NB4 (cell line): ENCODE data around the gene PARD3.

Source experiments
- DNase-seq: peaks from one replicate; pipeline ENCODE4 v3.0.0; 2010; ENCODE audit warnings: low read depth
- H3K4me3 ChIP-seq: one replicate; pipeline ENCODE4 v1.5.1; 2011; ENCODE audit warnings: mild to moderate bottlenecking, low read depth, low read length, moderate library complexity
- MYC ChIP-seq: IDR thresholded peaks from 2 replicates; pipeline ENCODE4 v1.6.1; 2011; ENCODE audit warnings: low read depth, low read length
- POLR2A ChIP-seq: IDR thresholded peaks from 2 replicates; pipeline ENCODE4 v1.6.1; 2011; ENCODE audit warnings: mild to moderate bottlenecking; ENCODE audit not compliant: insufficient read length; ENCODE audit errors: extremely low read depth
- TF ChIP-seq, protein P1 (sequence below): IDR thresholded peaks from 2 replicates; pipeline ENCODE4 v1.6.1; 2011; ENCODE audit warnings: low read depth, low read length
- TF ChIP-seq, protein P2 (sequence below): IDR thresholded peaks from one replicate; pipeline ENCODE4 v1.5.1; 2012; ENCODE audit warnings: low read depth, low read length

The PARD3 gene

DNA sequence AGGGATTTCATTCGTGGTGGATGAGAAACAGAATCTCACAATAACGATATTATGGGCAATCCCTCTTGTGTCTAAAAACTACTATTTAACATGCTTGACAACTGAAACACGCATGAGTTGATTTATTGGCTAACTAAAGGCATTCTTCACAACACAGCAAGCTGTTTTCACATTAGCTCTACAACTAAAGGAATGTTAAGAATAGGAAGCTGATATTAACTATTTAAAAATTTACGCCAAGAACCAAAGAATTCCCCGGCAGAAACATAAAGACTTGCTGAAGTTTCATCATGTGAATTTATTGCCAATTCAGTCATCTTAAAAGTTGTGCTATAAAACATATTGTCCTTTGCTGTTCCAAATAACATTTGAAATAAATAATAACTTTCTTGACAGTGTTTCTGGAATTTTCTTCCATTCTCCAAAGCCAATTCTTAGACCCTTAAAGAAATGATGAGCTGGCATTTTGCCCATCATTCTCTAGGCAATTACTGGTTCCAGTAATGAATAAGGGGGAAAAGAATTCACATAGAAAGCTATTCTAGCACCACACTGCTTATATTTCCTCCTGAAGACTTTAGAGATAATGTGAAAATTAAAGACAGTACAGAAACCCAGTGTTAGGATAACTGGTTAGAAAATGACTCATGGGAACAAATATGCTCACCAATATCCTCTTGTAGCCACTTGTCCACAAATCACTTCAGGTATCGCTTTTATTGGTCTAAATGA, 233.1 kb downstream of the PARD3 start:
- TF ChIP-seq, protein P1, sequence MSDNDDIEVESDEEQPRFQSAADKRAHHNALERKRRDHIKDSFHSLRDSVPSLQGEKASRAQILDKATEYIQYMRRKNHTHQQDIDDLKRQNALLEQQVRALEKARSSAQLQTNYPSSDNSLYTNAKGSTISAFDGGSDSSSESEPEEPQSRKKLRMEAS: no peak
- TF ChIP-seq, protein P2, sequence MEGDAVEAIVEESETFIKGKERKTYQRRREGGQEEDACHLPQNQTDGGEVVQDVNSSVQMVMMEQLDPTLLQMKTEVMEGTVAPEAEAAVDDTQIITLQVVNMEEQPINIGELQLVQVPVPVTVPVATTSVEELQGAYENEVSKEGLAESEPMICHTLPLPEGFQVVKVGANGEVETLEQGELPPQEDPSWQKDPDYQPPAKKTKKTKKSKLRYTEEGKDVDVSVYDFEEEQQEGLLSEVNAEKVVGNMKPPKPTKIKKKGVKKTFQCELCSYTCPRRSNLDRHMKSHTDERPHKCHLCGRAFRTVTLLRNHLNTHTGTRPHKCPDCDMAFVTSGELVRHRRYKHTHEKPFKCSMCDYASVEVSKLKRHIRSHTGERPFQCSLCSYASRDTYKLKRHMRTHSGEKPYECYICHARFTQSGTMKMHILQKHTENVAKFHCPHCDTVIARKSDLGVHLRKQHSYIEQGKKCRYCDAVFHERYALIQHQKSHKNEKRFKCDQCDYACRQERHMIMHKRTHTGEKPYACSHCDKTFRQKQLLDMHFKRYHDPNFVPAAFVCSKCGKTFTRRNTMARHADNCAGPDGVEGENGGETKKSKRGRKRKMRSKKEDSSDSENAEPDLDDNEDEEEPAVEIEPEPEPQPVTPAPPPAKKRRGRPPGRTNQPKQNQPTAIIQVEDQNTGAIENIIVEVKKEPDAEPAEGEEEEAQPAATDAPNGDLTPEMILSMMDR: no peak
- TF ChIP-seq MYC (no peak), POLR2A (no peak)
- no peak overlapping the region for H3K4me3 ChIP-seq
- DNase-seq: no peak

DNA sequence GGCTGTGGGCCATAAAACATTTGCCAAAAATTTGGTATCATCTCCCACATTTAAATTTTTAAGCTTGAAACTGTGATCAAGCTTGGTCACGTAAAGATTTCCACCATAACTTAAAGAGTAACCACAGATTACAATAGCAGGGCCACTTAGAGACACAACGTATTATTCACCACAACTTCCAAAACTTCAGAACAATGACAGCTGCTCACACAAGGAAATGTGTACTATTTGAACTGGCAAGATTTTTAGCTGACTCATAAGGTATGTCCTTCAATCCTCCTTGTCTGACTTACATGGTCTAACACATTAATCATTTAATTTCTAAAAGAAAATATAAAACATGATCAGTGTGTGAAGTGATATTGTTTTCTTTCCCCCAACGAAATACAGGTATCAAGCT, 234.5 kb downstream of the PARD3 start:
- TF ChIP-seq POLR2A: no peak
- no peak for TF ChIP-seq MYC
- TF ChIP-seq, protein P2: no peak
- TF ChIP-seq, protein P1: no peak
- no peak for DNase-seq

DNA sequence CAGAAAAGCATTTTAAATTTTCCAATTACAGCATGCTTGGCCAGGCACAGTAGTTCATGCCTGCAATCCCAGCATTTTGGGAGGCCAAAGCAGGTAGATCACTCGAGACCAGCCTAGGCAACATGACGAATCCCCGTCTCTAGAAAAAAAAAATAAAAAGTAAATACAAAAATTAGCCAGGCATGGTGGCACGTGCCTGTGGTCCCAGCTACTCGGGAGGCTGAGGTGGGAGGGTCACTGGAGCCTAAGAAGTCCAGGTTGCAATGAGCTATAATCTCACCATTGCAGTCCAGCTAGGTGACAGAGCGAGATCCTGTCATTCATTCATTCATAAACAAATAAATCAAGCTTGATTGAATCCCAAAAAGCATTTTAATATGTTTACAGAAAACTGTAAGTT, 234.9 kb downstream of the PARD3 start:
- DNase-seq: no peak
- TF ChIP-seq MYC: no peak
- TF ChIP-seq, protein P1: no peak
- TF ChIP-seq, protein P2: no peak
- TF ChIP-seq POLR2A: no peak
- H3K4me3 ChIP-seq: no peak overlapping the region

More for the DNA sequence above, 234.5 kb downstream of the PARD3 start:
- no peak overlapping the region for H3K4me3 ChIP-seq

DNA sequence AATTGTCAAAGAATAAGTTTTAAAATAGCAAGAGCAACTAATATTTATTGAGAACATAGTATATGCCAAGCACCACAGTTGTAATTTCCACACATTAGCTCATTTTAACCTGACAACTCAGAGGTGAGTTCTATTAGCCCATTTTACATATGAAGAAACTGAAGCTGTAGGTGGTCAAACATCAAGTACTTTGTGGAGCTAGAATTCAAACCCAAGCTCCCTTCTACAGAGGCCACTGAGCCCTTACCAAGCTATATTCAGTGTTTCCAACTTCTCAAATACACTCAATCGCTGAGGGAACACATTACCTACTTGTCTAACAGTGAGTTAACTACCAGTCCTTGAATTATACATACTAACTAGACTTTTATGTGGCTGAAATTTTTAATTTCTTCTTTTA, 236.6 kb downstream of the PARD3 start:
- TF ChIP-seq POLR2A: no peak
- no peak for TF ChIP-seq MYC
- TF ChIP-seq, protein P2: no peak
- TF ChIP-seq, protein P1: no peak
- no peak for DNase-seq
- no peak overlapping the region for H3K4me3 ChIP-seq

DNA sequence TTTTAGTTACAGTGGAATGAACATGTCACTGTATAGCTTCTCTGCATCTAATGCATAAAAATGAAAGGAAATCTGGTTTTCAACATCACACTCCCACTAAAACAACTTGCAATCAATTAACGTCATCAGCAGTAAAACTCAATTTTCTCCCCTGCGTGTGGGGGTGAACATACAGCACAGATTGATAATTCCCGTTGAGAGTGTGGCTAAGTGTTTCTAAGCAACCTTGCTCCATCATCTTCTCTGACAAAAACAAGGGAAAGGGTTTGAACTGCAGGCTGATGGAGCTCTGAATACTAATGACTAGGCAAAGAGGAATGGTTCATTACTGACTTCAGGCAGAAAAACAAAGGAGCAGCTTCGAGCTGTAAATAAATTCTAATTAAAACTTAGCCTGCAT, 238.3 kb downstream of the PARD3 start:
- no peak for DNase-seq
- TF ChIP-seq, protein P1: no peak
- TF ChIP-seq POLR2A (no peak), MYC (no peak)
- TF ChIP-seq, protein P2: no peak
- no peak overlapping the region for H3K4me3 ChIP-seq

DNA sequence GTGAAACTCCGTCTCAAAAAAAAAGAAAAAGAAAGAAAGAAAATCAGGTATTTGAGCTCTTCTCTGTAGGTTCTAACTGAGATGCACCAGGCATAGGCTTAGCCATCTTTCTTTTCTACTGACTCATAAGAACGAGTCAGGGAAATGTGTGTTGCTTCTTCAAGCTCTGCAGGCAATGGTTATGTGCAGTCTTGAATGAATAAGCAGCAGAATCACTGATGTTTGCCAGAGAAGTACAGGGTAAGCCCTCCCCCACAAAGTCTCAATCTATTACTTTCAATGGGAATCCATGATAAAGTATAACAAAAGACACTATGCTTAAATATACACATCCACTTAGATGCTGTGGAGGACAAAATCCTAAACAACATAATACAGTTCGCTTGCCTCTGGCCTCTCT, 239.2 kb downstream of the PARD3 start:
- TF ChIP-seq POLR2A: no peak
- TF ChIP-seq, protein P1: no peak
- TF ChIP-seq MYC: no peak
- TF ChIP-seq, protein P2: no peak
- no peak for DNase-seq
- no peak overlapping the region for H3K4me3 ChIP-seq
